Rectal smooth muscle tissue (tissue), 1 donor: ENCODE measurements around the gene ARHGEF26.
A peak's percentile ranks its signal among the peaks of the same experiment; 100 is the strongest.

Source experiments
- H3K27ac ChIP-seq: one replicate; pipeline ENCODE4 v1.7.0; 2013; ENCODE audit warnings: low read depth, low read length, inconsistent platforms
- H3K27me3 ChIP-seq: one replicate; pipeline ENCODE4 v1.7.0; 2013; ENCODE audit warnings: low read length; ENCODE audit not compliant: control insufficient read depth, insufficient read depth
- H3K36me3 ChIP-seq: one replicate; pipeline ENCODE4 v1.7.0; 2013; ENCODE audit warnings: low read length; ENCODE audit not compliant: control insufficient read depth, insufficient read depth
- H3K4me1 ChIP-seq: one replicate; pipeline ENCODE4 v1.7.0; 2013; ENCODE audit warnings: low read length; ENCODE audit not compliant: control insufficient read depth, insufficient read depth
- H3K4me3 ChIP-seq: one replicate; pipeline ENCODE4 v1.7.0; 2013; ENCODE audit warnings: low read length
- H3K9ac ChIP-seq: one replicate; pipeline ENCODE4 v1.7.0; 2013; ENCODE audit warnings: low read length

Gene ARHGEF26

GRCh38 chr3:154143873-154144272 lies 22.7 kb downstream of the ARHGEF26 start:
- Histone ChIP-seq H3K36me3 (no peaks in the 10 kb centered on the region), H3K27ac (no peak overlapping the region), H3K27me3 (no peaks in the 10 kb centered on the region), H3K4me3 (no peak overlapping the region), H3K4me1 (peaks cover 19% of the 10 kb centered on the region), H3K9ac (no peak overlapping the region)

GRCh38 chr3:154144825-154145465 lies 23.8 kb downstream of the ARHGEF26 start:
- H3K27ac ChIP-seq = peak overlapping the region; percentile 6
- no peaks in the 10 kb centered on the region for H3K36me3 ChIP-seq
- no peak overlapping the region for H3K4me3 ChIP-seq
- peaks cover 19% of the 10 kb centered on the region for H3K4me1 ChIP-seq
- H3K9ac ChIP-seq = no peak overlapping the region
- H3K27me3 ChIP-seq = no peaks in the 10 kb centered on the region

- Histone ChIP-seq H3K4me1 (peaks cover 17% of the 10 kb centered on the region), H3K4me3 (no peak overlapping the region), H3K27me3 (no peaks in the 10 kb centered on the region), H3K36me3 (no peaks in the 10 kb centered on the region), H3K27ac (no peak overlapping the region), H3K9ac (no peak overlapping the region)
Measured at GRCh38 chr3:154148541-154148940, 27.4 kb downstream of the ARHGEF26 start.

- Histone ChIP-seq H3K9ac (no peak overlapping the region), H3K4me3 (no peak overlapping the region), H3K27me3 (no peaks in the 10 kb centered on the region), H3K4me1 (peaks cover 12% of the 10 kb centered on the region), H3K36me3 (no peaks in the 10 kb centered on the region), H3K27ac (no peak overlapping the region)
Measured at GRCh38 chr3:154149286-154149685, 28.1 kb downstream of the ARHGEF26 start.

- no peak overlapping the region for H3K9ac ChIP-seq
- no peak overlapping the region for H3K4me3 ChIP-seq
- no peaks in the 10 kb centered on the region for H3K27me3 ChIP-seq
- no peaks in the 10 kb centered on the region for H3K4me1 ChIP-seq
- no peak overlapping the region for H3K27ac ChIP-seq
- H3K36me3 ChIP-seq = no peaks in the 10 kb centered on the region
Measured at GRCh38 chr3:154151969-154152368, 30.8 kb downstream of the ARHGEF26 start.

- Histone ChIP-seq H3K9ac (no peak overlapping the region), H3K27me3 (no peaks in the 10 kb centered on the region), H3K4me1 (no peaks in the 10 kb centered on the region), H3K36me3 (no peaks in the 10 kb centered on the region), H3K27ac (no peak overlapping the region), H3K4me3 (no peak overlapping the region)
Measured at GRCh38 chr3:154152741-154153140, 31.6 kb downstream of the ARHGEF26 start.

GRCh38 chr3:154156530-154156929 lies 35.3 kb downstream of the ARHGEF26 start:
- Histone ChIP-seq H3K9ac (no peak overlapping the region), H3K4me3 (no peak overlapping the region), H3K36me3 (no peaks in the 10 kb centered on the region), H3K27me3 (no peaks in the 10 kb centered on the region), H3K4me1 (peaks cover 6% of the 10 kb centered on the region), H3K27ac (no peak overlapping the region)

- Histone ChIP-seq H3K27ac (no peak overlapping the region), H3K9ac (no peak overlapping the region), H3K4me1 (peaks cover 15% of the 10 kb centered on the region), H3K36me3 (no peaks in the 10 kb centered on the region), H3K27me3 (no peaks in the 10 kb centered on the region), H3K4me3 (no peak overlapping the region)
Measured at GRCh38 chr3:154161806-154162205, 40.6 kb downstream of the ARHGEF26 start.

- Histone ChIP-seq H3K4me1 (peaks cover 15% of the 10 kb centered on the region), H3K27me3 (no peaks in the 10 kb centered on the region), H3K4me3 (no peak overlapping the region), H3K27ac (peak overlapping the region; percentile 7), H3K9ac (no peak overlapping the region), H3K36me3 (no peaks in the 10 kb centered on the region)
Measured at GRCh38 chr3:154164387-154164786, 43.2 kb downstream of the ARHGEF26 start.

GRCh38 chr3:154168998-154169795 lies 48.0 kb downstream of the ARHGEF26 start:
- no peak overlapping the region for H3K9ac ChIP-seq
- peaks cover 9% of the 10 kb centered on the region for H3K4me1 ChIP-seq
- H3K4me3 ChIP-seq = no peak overlapping the region
- no peak overlapping the region for H3K27ac ChIP-seq
- no peaks in the 10 kb centered on the region for H3K36me3 ChIP-seq
- no peaks in the 10 kb centered on the region for H3K27me3 ChIP-seq

GRCh38 chr3:154169796-154170110 lies 48.6 kb downstream of the ARHGEF26 start:
- Histone ChIP-seq H3K4me3 (no peak overlapping the region), H3K9ac (no peak overlapping the region), H3K4me1 (peaks cover 9% of the 10 kb centered on the region), H3K27ac (peak overlapping the region; percentile 27), H3K36me3 (no peaks in the 10 kb centered on the region), H3K27me3 (no peaks in the 10 kb centered on the region)

- Histone ChIP-seq H3K27ac (peak overlapping the region; percentile 27), H3K4me3 (no peak overlapping the region), H3K4me1 (peaks cover 12% of the 10 kb centered on the region), H3K27me3 (no peaks in the 10 kb centered on the region), H3K36me3 (no peaks in the 10 kb centered on the region), H3K9ac (no peak overlapping the region)
Measured at GRCh38 chr3:154170300-154170699, 49.1 kb downstream of the ARHGEF26 start.

- H3K9ac ChIP-seq = no peak overlapping the region
- no peaks in the 10 kb centered on the region for H3K27me3 ChIP-seq
- H3K27ac ChIP-seq = no peak overlapping the region
- peaks cover 15% of the 10 kb centered on the region for H3K4me1 ChIP-seq
- H3K4me3 ChIP-seq = no peak overlapping the region
- no peaks in the 10 kb centered on the region for H3K36me3 ChIP-seq
Measured at GRCh38 chr3:154175041-154175440, 53.9 kb downstream of the ARHGEF26 start.
